GM19324 (cell line): ENCODE results near the gene HDGFL1.

Experiments
- ATAC-seq: cut with Tn5 transposase; IDR thresholded peaks from one replicate; pipeline ENCODE4 v1.9.1; 2021; ENCODE audit warnings: mild to moderate bottlenecking, moderate library complexity; ENCODE audit not compliant: unreplicated experiment, low FRiP score

HDGFL1 gene

GRCh38 chr6:22569281-22570184 lies at the start of gene HDGFL1:
HDGFL1 (plus strand) TSS chr6:22569566; CDS start chr6:22569576, 10 bp downstream.
- no peak for ATAC-seq

- ATAC-seq, result no peak
Measured at GRCh38 chr6:22521035-22521434, 48.3 kb upstream of the HDGFL1 start.

- ATAC-seq, result no peak
Measured at GRCh38 chr6:22526736-22527135, 42.6 kb upstream of the HDGFL1 start.

- ATAC-seq, result no peak
Measured at GRCh38 chr6:22529866-22530265, 39.5 kb upstream of the HDGFL1 start.

GRCh38 chr6:22530506-22530905 lies 38.9 kb upstream of the HDGFL1 start:
- no peak for ATAC-seq

- ATAC-seq, result no peak
Measured at GRCh38 chr6:22536122-22536521, 33.2 kb upstream of the HDGFL1 start.

- no peak for ATAC-seq
Measured at GRCh38 chr6:22544476-22544875, 24.9 kb upstream of the HDGFL1 start.

GRCh38 chr6:22545051-22545450 lies 24.3 kb upstream of the HDGFL1 start:
- ATAC-seq, result no peak

GRCh38 chr6:22546236-22546635 lies 23.1 kb upstream of the HDGFL1 start:
- ATAC-seq, result no peak

GRCh38 chr6:22550971-22551670 lies 18.2 kb upstream of the HDGFL1 start:
- ATAC-seq, result no peak

GRCh38 chr6:22556266-22556665 lies 13.1 kb upstream of the HDGFL1 start:
- no peak for ATAC-seq

- ATAC-seq, result no peak
Measured at GRCh38 chr6:22557007-22557406, 12.4 kb upstream of the HDGFL1 start.

- no peak for ATAC-seq
Measured at GRCh38 chr6:22558288-22558882, 11.0 kb upstream of the HDGFL1 start.

- ATAC-seq, result no peak
Measured at GRCh38 chr6:22568854-22569253, 512 bp upstream of the HDGFL1 start.

GRCh38 chr6:22570185-22570551 lies 802 bp downstream of the HDGFL1 start:
- no peak for ATAC-seq

GRCh38 chr6:22575190-22575589 lies 5.8 kb downstream of the HDGFL1 start:
- ATAC-seq, result no peak

- no peak for ATAC-seq
Measured at GRCh38 chr6:22579439-22579838, 10.1 kb downstream of the HDGFL1 start.

- no peak for ATAC-seq
Measured at GRCh38 chr6:22580337-22580736, 11.0 kb downstream of the HDGFL1 start.

- ATAC-seq, result no peak
Measured at GRCh38 chr6:22582417-22583205, 13.2 kb downstream of the HDGFL1 start.

- no peak for ATAC-seq
Measured at GRCh38 chr6:22583230-22583629, 13.9 kb downstream of the HDGFL1 start.

- no peak for ATAC-seq
Measured at GRCh38 chr6:22583927-22584326, 14.6 kb downstream of the HDGFL1 start.
